ENCODE results near the gene GFAP.

The GFAP gene

GRCh38 chr17:44902135-44902760 is 13.1 kb downstream of the GFAP start:
- TF ChIP-seq, protein P1, sequence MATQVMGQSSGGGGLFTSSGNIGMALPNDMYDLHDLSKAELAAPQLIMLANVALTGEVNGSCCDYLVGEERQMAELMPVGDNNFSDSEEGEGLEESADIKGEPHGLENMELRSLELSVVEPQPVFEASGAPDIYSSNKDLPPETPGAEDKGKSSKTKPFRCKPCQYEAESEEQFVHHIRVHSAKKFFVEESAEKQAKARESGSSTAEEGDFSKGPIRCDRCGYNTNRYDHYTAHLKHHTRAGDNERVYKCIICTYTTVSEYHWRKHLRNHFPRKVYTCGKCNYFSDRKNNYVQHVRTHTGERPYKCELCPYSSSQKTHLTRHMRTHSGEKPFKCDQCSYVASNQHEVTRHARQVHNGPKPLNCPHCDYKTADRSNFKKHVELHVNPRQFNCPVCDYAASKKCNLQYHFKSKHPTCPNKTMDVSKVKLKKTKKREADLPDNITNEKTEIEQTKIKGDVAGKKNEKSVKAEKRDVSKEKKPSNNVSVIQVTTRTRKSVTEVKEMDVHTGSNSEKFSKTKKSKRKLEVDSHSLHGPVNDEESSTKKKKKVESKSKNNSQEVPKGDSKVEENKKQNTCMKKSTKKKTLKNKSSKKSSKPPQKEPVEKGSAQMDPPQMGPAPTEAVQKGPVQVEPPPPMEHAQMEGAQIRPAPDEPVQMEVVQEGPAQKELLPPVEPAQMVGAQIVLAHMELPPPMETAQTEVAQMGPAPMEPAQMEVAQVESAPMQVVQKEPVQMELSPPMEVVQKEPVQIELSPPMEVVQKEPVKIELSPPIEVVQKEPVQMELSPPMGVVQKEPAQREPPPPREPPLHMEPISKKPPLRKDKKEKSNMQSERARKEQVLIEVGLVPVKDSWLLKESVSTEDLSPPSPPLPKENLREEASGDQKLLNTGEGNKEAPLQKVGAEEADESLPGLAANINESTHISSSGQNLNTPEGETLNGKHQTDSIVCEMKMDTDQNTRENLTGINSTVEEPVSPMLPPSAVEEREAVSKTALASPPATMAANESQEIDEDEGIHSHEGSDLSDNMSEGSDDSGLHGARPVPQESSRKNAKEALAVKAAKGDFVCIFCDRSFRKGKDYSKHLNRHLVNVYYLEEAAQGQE (IDR thresholded peaks at IDR 0.05; ENCODE audit: low read depth): no peak
- TF ChIP-seq EGR1 (IDR thresholded peaks at IDR 0.05) (no peak), RAD21 (IDR thresholded peaks at IDR 0.05; ENCODE audit: low read depth) (no peak), FOXM1 (IDR thresholded peaks at IDR 0.05; ENCODE audit: borderline replicate concordance, low read depth) (no peak)

- no peak for TF ChIP-seq FOXM1 (IDR thresholded peaks at IDR 0.05; ENCODE audit: borderline replicate concordance, low read depth)
- TF ChIP-seq, protein P2, sequence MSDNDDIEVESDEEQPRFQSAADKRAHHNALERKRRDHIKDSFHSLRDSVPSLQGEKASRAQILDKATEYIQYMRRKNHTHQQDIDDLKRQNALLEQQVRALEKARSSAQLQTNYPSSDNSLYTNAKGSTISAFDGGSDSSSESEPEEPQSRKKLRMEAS (IDR thresholded peaks at IDR 0.05): no peak
- TF ChIP-seq RAD21 (IDR thresholded peaks at IDR 0.05; ENCODE audit: low read depth): no peak
- no peak for TF ChIP-seq EP300 (IDR thresholded peaks at IDR 0.05; ENCODE audit: borderline replicate concordance)
- no peak for TF ChIP-seq CEBPB (IDR thresholded peaks at IDR 0.05)
- TF ChIP-seq, protein P3, sequence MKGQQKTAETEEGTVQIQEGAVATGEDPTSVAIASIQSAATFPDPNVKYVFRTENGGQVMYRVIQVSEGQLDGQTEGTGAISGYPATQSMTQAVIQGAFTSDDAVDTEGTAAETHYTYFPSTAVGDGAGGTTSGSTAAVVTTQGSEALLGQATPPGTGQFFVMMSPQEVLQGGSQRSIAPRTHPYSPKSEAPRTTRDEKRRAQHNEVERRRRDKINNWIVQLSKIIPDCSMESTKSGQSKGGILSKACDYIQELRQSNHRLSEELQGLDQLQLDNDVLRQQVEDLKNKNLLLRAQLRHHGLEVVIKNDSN (IDR thresholded peaks at IDR 0.05): no peak
- TF ChIP-seq TAF1 (IDR thresholded peaks at IDR 0.05; ENCODE audit: low read depth): no peak
- TF ChIP-seq TEAD4 (IDR thresholded peaks at IDR 0.05): no peak
- TF ChIP-seq YY1 (IDR thresholded peaks at IDR 0.05; ENCODE audit: low read depth): no peak
- TF ChIP-seq CREB1 (IDR thresholded peaks at IDR 0.05; ENCODE audit: low read depth): no peak
- TF ChIP-seq NFIC (IDR thresholded peaks at IDR 0.05): no peak
These were observed 13.8 kb downstream of the GFAP start for GRCh38 chr17:44901411-44901921.

- TF ChIP-seq, protein P2 (IDR thresholded peaks at IDR 0.05): no peak
- peak; percentile 25; the same call in 1 of the 2 replicates for TF ChIP-seq NFIC (IDR thresholded peaks at IDR 0.05)
These were observed 14.4 kb downstream of the GFAP start for GRCh38 chr17:44900894-44901293.

DNA sequence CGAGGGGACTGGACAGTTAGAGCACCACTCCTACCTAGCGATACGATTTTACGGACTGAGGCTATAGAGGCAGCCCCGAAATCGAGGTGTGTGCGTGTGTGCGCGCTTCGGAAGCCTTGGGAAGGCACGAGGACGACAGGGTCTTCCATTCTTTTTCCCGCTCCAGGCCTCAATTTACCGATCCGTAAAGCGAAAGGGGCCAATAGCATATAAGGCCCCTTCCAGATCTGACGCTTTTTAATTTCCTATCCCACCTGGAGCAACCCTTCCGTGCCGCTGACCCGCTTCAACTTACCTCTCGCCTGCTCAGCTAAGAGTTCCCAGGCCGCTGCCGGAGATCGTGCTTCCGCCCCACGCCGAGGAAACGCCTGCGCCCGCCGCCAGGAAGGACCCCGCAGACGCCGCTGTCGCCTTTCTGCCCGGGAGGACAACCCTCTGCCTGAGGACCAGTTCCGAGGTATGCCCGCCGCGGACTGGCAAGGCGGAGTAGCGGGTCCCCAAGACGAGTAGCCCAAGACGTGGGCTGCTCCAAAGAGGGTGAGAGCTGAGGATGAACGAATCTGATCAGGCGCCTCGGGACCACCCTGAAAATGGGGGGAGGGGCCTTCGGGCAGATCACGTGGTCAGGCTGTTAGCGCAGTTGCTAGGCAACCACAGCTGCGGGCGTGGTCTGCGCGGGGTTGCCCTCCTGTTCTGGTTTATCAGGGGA is 16.1 kb downstream of the GFAP start, which contains the start of gene EFTUD2:
TSS of gene EFTUD2 (minus strand) at position 372 of the 709 bp plus-strand sequence. CDS start 4,924 bp downstream, outside the sequence.
- TF ChIP-seq TAF1 (IDR thresholded peaks at IDR 0.05; ENCODE audit: low read depth): peak; percentile 44; the same call in 1 of the 2 replicates
- no peak for TF ChIP-seq CEBPB (IDR thresholded peaks at IDR 0.05)
- peak; percentile 90 for TF ChIP-seq CREB1 (IDR thresholded peaks at IDR 0.05; ENCODE audit: low read depth)
- TF ChIP-seq NFIC (IDR thresholded peaks at IDR 0.05): no peak
- no peak for TF ChIP-seq RAD21 (IDR thresholded peaks at IDR 0.05; ENCODE audit: low read depth)
- no peak for TF ChIP-seq FOXM1 (IDR thresholded peaks at IDR 0.05; ENCODE audit: borderline replicate concordance, low read depth)
- no peak for TF ChIP-seq EGR1 (IDR thresholded peaks at IDR 0.05)
- TF ChIP-seq ZBTB7A (IDR thresholded peaks at IDR 0.05; ENCODE audit: low read depth): no peak
- TF ChIP-seq, protein P2 (IDR thresholded peaks at IDR 0.05): peak; percentile 89
- TF ChIP-seq YY1 (IDR thresholded peaks at IDR 0.05; ENCODE audit: low read depth): no peak
- no peak for TF ChIP-seq EP300 (IDR thresholded peaks at IDR 0.05; ENCODE audit: borderline replicate concordance)
- TF ChIP-seq, protein P1 (IDR thresholded peaks at IDR 0.05; ENCODE audit: low read depth): no peak
- TF ChIP-seq, protein P3 (IDR thresholded peaks at IDR 0.05): peak; percentile 98
- TF ChIP-seq TCF12 (IDR thresholded peaks at IDR 0.05; ENCODE audit: low read depth): no peak
- TF ChIP-seq TEAD4 (IDR thresholded peaks at IDR 0.05): no peak

- no peak for TF ChIP-seq NFIC (IDR thresholded peaks at IDR 0.05)
- TF ChIP-seq, protein P2 (IDR thresholded peaks at IDR 0.05): no peak
These were observed 16.6 kb downstream of the GFAP start for GRCh38 chr17:44898768-44899073.

DNA sequence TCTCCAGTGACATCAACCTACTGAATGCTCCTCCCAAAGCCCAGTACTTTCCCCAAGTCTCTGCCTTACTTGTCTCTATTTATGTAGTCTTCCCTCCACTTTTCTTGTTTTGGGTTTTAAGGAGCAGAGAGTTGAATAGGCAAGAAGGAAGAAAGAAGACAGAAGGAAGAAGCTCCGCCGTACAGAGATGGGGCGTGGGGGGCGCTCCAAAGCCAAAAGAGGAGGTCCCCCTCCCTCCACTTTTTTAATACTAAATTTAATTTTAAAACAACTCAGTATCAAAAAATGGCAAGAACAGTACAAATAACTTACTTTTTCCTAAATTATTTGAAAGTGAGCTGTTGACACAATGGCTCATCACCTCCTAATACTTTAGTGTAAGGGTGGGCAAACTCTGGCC is 20.7 kb downstream of the GFAP start:
- TF ChIP-seq NFIC (IDR thresholded peaks at IDR 0.05) (no peak), ZBTB7A (IDR thresholded peaks at IDR 0.05; ENCODE audit: low read depth) (no peak), EP300 (IDR thresholded peaks at IDR 0.05; ENCODE audit: borderline replicate concordance) (no peak), FOXM1 (IDR thresholded peaks at IDR 0.05; ENCODE audit: borderline replicate concordance, low read depth) (no peak), YY1 (IDR thresholded peaks at IDR 0.05; ENCODE audit: low read depth) (no peak)

All from Ishikawa (cell line).